PC-3 (cell line): Measurements from ENCODE around the gene CTRL. TPM values are rescaled to one million over a fixed set of nuclear protein-coding genes. Genes with fewer than 3 reads are reported as not detected.
A peak's percentile ranks its signal among the peaks of the same experiment; 100 is the strongest.

Experiments
- ATAC-seq: fragments of 200-7000 bp; cut with Tn5 transposase; 2 replicates; pipeline ENCODE4 v1.9.1; 2020; ENCODE audit warnings: mild to moderate bottlenecking, moderate library complexity
- BruUV-seq: library from RNA; stranded (reverse); fragments of 400-500 nt; replicated peaks from 2 replicates; lab custom pipeline; 2021; lab: Mats Ljungman, UMichigan
- CTCF ChIA-PET: fragments of 300-600 bp; sonication (Branson Sonifier 250); formaldehyde crosslinking; loops from one replicate; lab custom pipeline; 2022; ENCODE audit warnings: antibody characterized with exemption; lab: Charles Lee
- POLR2A ChIA-PET: fragments of 300-600 bp; sonication (Branson Sonifier 250); formaldehyde crosslinking; loops from one replicate; lab custom pipeline; 2022; ENCODE audit warnings: antibody characterized with exemption; ENCODE audit not compliant: unreplicated experiment; lab: Charles Lee
- DNase-seq: peaks from one replicate; pipeline ENCODE4 v3.0.0-alpha.2; 2015
- H2AFZ ChIP-seq: fragments of 300-600 bp; sonication (generic); 2 replicates; pipeline ENCODE4 v1.6.0; 2016; ENCODE audit warnings: antibody characterized with exemption, low read length
- H3F3A ChIP-seq: fragments of 300-600 bp; sonication (generic); one replicate; pipeline ENCODE4 v1.6.0; 2017; ENCODE audit warnings: antibody characterized with exemption, low read length, control low read depth, mild to moderate bottlenecking; ENCODE audit not compliant: unreplicated experiment
- H3K27ac ChIP-seq: fragments of 300-600 bp; sonication (generic); 2 replicates; pipeline ENCODE4 v1.5.1; 2016; ENCODE audit warnings: mild to moderate bottlenecking, low read length
- H3K27me3 ChIP-seq: fragments of 300-600 bp; sonication (generic); 2 replicates; pipeline ENCODE4 v1.6.1; 2016; ENCODE audit warnings: low read length, mixed read lengths
- H3K36me3 ChIP-seq: fragments of 300-600 bp; sonication (generic); 2 replicates; pipeline ENCODE4 v1.6.1; 2016; ENCODE audit warnings: low read depth, mixed run types, low read length, mixed read lengths
- H3K4me1 ChIP-seq: fragments of 300-600 bp; sonication (generic); 2 replicates; pipeline ENCODE4 v1.5.1; 2016; ENCODE audit warnings: low read length; ENCODE audit not compliant: insufficient read depth
- H3K4me2 ChIP-seq: fragments of 300-600 bp; sonication (generic); 2 replicates; pipeline ENCODE4 v1.6.0; 2016; ENCODE audit warnings: low read length
- H3K4me3 ChIP-seq: fragments of 300-600 bp; sonication (generic); 2 replicates; pipeline ENCODE4 v1.5.1; 2016; ENCODE audit warnings: mild to moderate bottlenecking, low read length, mixed read lengths
- H3K79me2 ChIP-seq: fragments of 300-600 bp; sonication (generic); 2 replicates; pipeline ENCODE4 v1.6.1; 2017; ENCODE audit warnings: low read length, mixed read lengths
- H3K9ac ChIP-seq: fragments of 300-600 bp; sonication (generic); 2 replicates; pipeline ENCODE4 v1.6.0; 2016; ENCODE audit warnings: mild to moderate bottlenecking, low read length
- H3K9me2 ChIP-seq: fragments of 300-600 bp; sonication (generic); replicated peaks from 2 replicates; pipeline ENCODE4 v1.6.1; 2016; ENCODE audit warnings: mixed run types, low read length, mixed read lengths
- H3K9me3 ChIP-seq: fragments of 300-600 bp; sonication (generic); 2 replicates; pipeline ENCODE4 v1.6.1; 2016; ENCODE audit warnings: low read length, mixed read lengths
- H4K20me1 ChIP-seq: fragments of 300-600 bp; sonication (generic); 2 replicates; pipeline ENCODE4 v1.6.1; 2016; ENCODE audit warnings: low read length, mixed read lengths
- EZH2 ChIP-seq: fragments of 300-600 bp; sonication (generic); IDR thresholded peaks from one replicate; pipeline ENCODE4 v1.6.1; 2017; ENCODE audit warnings: antibody characterized with exemption, mild to moderate bottlenecking, low read length; ENCODE audit not compliant: unreplicated experiment
- EZH2phosphoT487 ChIP-seq: fragments of 300-600 bp; sonication (generic); IDR thresholded peaks from 2 replicates; pipeline ENCODE4 v1.6.1; 2018; ENCODE audit warnings: mild to moderate bottlenecking, antibody characterized with exemption, low read length, borderline replicate concordance
- intact Hi-C: fragments of 100-400 bp; cut with micrococcal nuclease; formaldehyde crosslinking; loops from 2 replicates; pipeline ENCODE4 v1.9.0; 2023
- total RNA-seq: library from RNA; depleted of rRNA; stranded (reverse); fragments of >200 nt; gene quantifications from 2 replicates; pipeline ENCODE4 v1.2.3, GENCODE V29; 2014
- TF ChIP-seq, protein P1 (sequence below): fragments of 300-600 bp; sonication (generic); conservative IDR thresholded peaks from 2 replicates; pipeline ENCODE4 v1.5.1; 2017; ENCODE audit warnings: antibody characterized with exemption, low read depth, mild to moderate bottlenecking, low read length

CTRL gene
- total RNA-seq, 1 experiment from 2014 or later = 1.6 TPM

DNA sequence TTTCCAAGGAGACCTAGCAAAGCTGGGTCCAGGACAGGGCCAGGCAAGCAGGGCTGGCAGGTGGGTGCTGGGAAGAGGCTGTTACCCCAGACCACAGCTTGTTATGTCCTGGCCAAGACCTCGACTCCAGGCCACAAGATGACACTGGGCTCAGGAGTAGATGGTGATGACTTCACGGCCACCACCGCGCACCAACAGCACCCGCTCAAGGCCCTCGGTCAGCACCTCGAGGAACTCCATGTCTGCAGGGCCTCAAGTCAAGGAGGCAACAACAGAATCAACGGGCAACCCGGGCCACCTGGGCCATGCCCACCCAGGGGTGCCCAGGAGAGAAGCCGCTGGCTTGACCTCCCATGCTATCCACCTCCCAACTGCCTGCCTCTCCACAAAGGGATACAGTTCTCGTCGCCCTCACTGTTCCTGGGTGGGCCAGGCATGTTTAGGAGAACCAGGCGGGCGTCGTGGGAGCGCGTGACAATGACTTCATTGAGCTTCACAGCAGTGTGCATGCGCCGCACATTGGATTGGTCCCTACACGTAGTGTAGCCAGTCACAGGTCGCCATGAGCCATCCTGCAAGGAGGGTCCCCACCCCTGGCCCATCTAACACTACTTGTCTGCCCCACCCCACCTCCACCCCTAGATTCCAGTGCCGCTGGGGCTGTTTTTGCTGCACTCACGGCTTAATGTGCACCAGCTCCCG lies 13.2 kb upstream of the CTRL start:
- no peaks in the 10 kb centered on the region for H3K9me2 ChIP-seq
- TF ChIP-seq EZH2 = no peak
- TF ChIP-seq, protein P1, sequence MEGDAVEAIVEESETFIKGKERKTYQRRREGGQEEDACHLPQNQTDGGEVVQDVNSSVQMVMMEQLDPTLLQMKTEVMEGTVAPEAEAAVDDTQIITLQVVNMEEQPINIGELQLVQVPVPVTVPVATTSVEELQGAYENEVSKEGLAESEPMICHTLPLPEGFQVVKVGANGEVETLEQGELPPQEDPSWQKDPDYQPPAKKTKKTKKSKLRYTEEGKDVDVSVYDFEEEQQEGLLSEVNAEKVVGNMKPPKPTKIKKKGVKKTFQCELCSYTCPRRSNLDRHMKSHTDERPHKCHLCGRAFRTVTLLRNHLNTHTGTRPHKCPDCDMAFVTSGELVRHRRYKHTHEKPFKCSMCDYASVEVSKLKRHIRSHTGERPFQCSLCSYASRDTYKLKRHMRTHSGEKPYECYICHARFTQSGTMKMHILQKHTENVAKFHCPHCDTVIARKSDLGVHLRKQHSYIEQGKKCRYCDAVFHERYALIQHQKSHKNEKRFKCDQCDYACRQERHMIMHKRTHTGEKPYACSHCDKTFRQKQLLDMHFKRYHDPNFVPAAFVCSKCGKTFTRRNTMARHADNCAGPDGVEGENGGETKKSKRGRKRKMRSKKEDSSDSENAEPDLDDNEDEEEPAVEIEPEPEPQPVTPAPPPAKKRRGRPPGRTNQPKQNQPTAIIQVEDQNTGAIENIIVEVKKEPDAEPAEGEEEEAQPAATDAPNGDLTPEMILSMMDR = no peak
- TF ChIP-seq EZH2phosphoT487 = no peak
- no peak overlapping the region for H3K4me3 ChIP-seq
- no peak for ATAC-seq
- H3K79me2 ChIP-seq = no peaks in the 10 kb centered on the region
- TSS peak; percentile 9 for BruUV-seq
- no peaks in the 10 kb centered on the region for H3K9me3 ChIP-seq
- H3K4me2 ChIP-seq = no peak overlapping the region
- no peak for DNase-seq
- H3K27ac ChIP-seq = no peak overlapping the region
- POLR2A ChIA-PET = no interaction called here
- no peak overlapping the region for H2AFZ ChIP-seq
- H3K4me1 ChIP-seq = no peaks in the 10 kb centered on the region
- H3K36me3 ChIP-seq = no peaks in the 10 kb centered on the region
- CTCF ChIA-PET = no interaction called here
- intact Hi-C loops = no loop called here
- H3F3A ChIP-seq = no peaks in the 10 kb centered on the region
- H3K27me3 ChIP-seq = no peaks in the 10 kb centered on the region
- no peak overlapping the region for H3K9ac ChIP-seq
- H4K20me1 ChIP-seq = no peaks in the 10 kb centered on the region

DNA sequence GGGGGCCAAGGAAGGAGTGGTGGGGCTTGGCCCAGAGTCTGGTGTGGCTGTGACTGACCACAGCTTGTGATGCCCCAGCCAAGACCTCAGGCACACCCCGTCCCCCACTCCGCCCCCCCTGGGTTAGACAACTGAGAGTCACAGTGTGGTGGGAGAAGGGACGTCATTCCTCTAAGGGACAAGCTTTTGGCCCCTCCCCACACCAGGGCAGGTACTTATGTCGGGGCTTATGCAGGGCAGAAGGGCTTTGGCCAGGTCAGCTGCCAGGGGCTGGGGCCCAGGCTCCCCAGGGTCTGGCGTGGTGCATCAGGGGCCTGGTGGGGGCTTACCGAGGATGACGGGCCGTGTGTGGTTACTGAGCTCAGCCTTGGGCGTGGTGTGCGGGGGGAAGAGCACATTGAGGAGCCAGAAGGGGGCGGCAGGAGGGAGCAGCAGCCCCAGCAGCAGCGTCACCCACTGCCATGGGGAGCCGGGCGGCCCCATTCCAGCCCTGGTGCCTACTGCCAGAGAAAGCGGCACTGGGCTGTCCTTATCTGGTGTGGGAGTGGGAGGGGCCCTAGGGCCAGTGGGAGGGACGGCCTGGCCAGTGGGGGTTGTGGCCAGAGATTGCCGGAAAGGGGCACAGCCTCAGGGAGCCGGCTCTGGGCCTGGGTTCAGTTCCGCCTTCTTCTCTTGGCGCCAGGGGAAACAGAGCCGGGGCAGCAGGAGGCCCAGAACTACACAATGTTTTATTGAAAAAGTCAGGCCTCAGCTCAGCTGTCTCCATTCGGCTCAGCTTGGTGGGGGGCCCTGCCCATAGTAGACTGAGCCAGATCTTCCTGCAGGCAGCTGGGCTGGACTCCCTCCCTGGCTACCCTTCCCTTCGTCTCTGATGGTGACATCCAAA lies 12.2 kb upstream of the CTRL start, which contains the start of gene LCAT:
LCAT (minus strand) TSS at position 502 of the 886 bp plus-strand sequence; CDS start at position 483, 19 bp downstream.
- Histone ChIP-seq H2AFZ (no peak within 1 kb of the TSS), H3K27me3 (no peaks in the 10 kb centered on the region), H3K9ac (no peak within 1 kb of the TSS), H3K9me3 (no peaks in the 10 kb centered on the region), H3K27ac (no peak within 1 kb of the TSS), H3K9me2 (no peaks in the 10 kb centered on the region), H3F3A (no peaks in the 10 kb centered on the region), H3K4me3 (no peak within 1 kb of the TSS), H3K79me2 (no peaks in the 10 kb centered on the region), H3K36me3 (no peaks in the 10 kb centered on the region), H4K20me1 (no peaks in the 10 kb centered on the region), H3K4me2 (no peak within 1 kb of the TSS), H3K4me1 (no peaks in the 10 kb centered on the region)
- DNase-seq (no peak), ATAC-seq (no peak)
- ChIA-PET CTCF (no interaction called here), POLR2A (no interaction called here)
- TF ChIP-seq EZH2 (no peak), EZH2phosphoT487 (no peak)
- TF ChIP-seq, protein P1 = no peak
- intact Hi-C loops = no loop called here
- BruUV-seq = no TSS peak

DNA sequence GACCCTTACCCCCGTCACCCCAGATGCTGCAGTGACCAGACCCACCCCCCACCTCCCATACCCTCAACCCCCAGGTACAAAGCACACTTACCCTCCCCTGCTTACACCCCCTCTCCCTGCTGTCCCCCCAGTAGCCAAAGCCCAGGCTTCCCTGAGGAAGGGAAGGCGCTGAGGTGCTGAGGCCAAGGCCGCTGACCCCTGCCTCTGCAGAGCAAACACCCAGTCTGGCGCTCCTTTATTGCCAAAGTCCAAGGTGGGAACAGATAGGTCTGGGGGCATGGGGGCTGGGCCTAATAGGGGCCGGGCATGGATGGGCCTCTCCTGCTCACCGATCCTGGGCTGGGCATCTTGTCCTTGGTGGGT lies 11.6 kb upstream of the CTRL start:
- intact Hi-C loops = no loop called here
- Histone ChIP-seq H3K9ac (no peak overlapping the region), H3F3A (no peaks in the 10 kb centered on the region), H3K27me3 (no peaks in the 10 kb centered on the region), H2AFZ (no peak overlapping the region), H3K27ac (no peak overlapping the region), H3K4me1 (no peaks in the 10 kb centered on the region), H3K4me3 (no peak overlapping the region), H4K20me1 (no peaks in the 10 kb centered on the region), H3K79me2 (no peaks in the 10 kb centered on the region), H3K4me2 (no peak overlapping the region), H3K9me3 (no peaks in the 10 kb centered on the region), H3K36me3 (no peaks in the 10 kb centered on the region), H3K9me2 (no peaks in the 10 kb centered on the region)
- no peak for TF ChIP-seq EZH2
- TF ChIP-seq EZH2phosphoT487 = no peak
- TF ChIP-seq, protein P1 = no peak
- DNase-seq (no peak), ATAC-seq (no peak)
- ChIA-PET POLR2A (no interaction called here), CTCF (no interaction called here)
- no TSS peak for BruUV-seq
